Measurements from ENCODE around the gene LY6G6D.

The LY6G6D gene

GRCh38 chr6:31687321-31687720, 27.8 kb upstream of the LY6G6D start:
- TF ChIP-seq CTCF (IDR thresholded peaks at IDR 0.05; ENCODE audit: low read depth, low read length, missing control alignments) = no peak
- in situ Hi-C loops (cut with HindIII; ENCODE audit: low sequenced_read_pairs) = no loop called here
- DNase-seq (ENCODE audit: low read depth) = no peak
- H3K4me3 ChIP-seq (ENCODE audit: low read depth, low read length) = no peak overlapping the region

GRCh38 chr6:31687860-31688693, 27.1 kb upstream of the LY6G6D start:
- in situ Hi-C loops (cut with HindIII; ENCODE audit: low sequenced_read_pairs) = no loop called here
- no peak for TF ChIP-seq CTCF (IDR thresholded peaks at IDR 0.05; ENCODE audit: low read depth, low read length, missing control alignments)
- no peak for DNase-seq (ENCODE audit: low read depth)
- no peak overlapping the region for H3K4me3 ChIP-seq (ENCODE audit: low read depth, low read length)

GRCh38 chr6:31689249-31690110, 25.7 kb upstream of the LY6G6D start:
- H3K4me3 ChIP-seq (ENCODE audit: low read depth, low read length) = no peak overlapping the region
- peak; percentile 58 for TF ChIP-seq CTCF (IDR thresholded peaks at IDR 0.05; ENCODE audit: low read depth, low read length, missing control alignments)
- DNase-seq (ENCODE audit: low read depth) = no peak
- in situ Hi-C loops (cut with HindIII; ENCODE audit: low sequenced_read_pairs) = loop anchor here (5.0 kb wide), 1 partner anchor 43 kb away; no protein-coding TSS in a partner anchor

GRCh38 chr6:31690231-31691077, 24.7 kb upstream of the LY6G6D start:
- in situ Hi-C loops (cut with HindIII; ENCODE audit: low sequenced_read_pairs) = loop anchor here (5.0 kb wide), 1 partner anchor 42 kb away; no protein-coding TSS in a partner anchor
- DNase-seq (ENCODE audit: low read depth) = no peak
- TF ChIP-seq CTCF (IDR thresholded peaks at IDR 0.05; ENCODE audit: low read depth, low read length, missing control alignments) = no peak

GRCh38 chr6:31691078-31691463, 24.1 kb upstream of the LY6G6D start:
- DNase-seq (ENCODE audit: low read depth) = no peak
- in situ Hi-C loops (cut with HindIII; ENCODE audit: low sequenced_read_pairs) = loop anchor here (5.0 kb wide), 1 partner anchor 41 kb away; no protein-coding TSS in a partner anchor
- TF ChIP-seq CTCF (IDR thresholded peaks at IDR 0.05; ENCODE audit: low read depth, low read length, missing control alignments) = no peak
- H3K4me3 ChIP-seq (ENCODE audit: low read depth, low read length) = no peak overlapping the region

More at GRCh38 chr6:31690231-31691077, 24.7 kb upstream of the LY6G6D start:
- H3K4me3 ChIP-seq (ENCODE audit: low read depth, low read length) = no peak overlapping the region
